HCT116 (cell line): ENCODE results near the gene PIP4K2C. TPM values are rescaled to one million over a fixed set of nuclear protein-coding genes. Genes with fewer than 3 reads are reported as not detected.
"Not testable (repeated sequence)": the region's sequence is repeated elsewhere in the genome, so short reads cannot be mapped to it uniquely, and the experiment has no call there.

Source experiments
- ATAC-seq: fragments of 200-7000 bp; cut with Tn5 transposase; 2 replicates; pipeline ENCODE4 v1.9.1; 2020; ENCODE audit warnings: mild to moderate bottlenecking, moderate library complexity
- BruUV-seq: library from RNA; stranded (reverse); fragments of 400-500 nt; replicated peaks from 2 replicates; lab custom pipeline; 2021; lab: Mats Ljungman, UMichigan
- CTCF ChIA-PET: fragments of 300-600 bp; sonication (Branson Sonifier 250); formaldehyde crosslinking; loops from one replicate; lab custom pipeline; 2021; ENCODE audit warnings: antibody characterized with exemption; lab: Charles Lee
- POLR2A ChIA-PET: fragments of 300-600, 350-600 bp; sonication (Branson Sonifier 250); formaldehyde crosslinking; loops from one replicate; lab custom pipeline; 2021; ENCODE audit warnings: antibody characterized with exemption; lab: Charles Lee
- RAD21 ChIA-PET, 2 experiments: fragments of 300-600 bp; sonication (Branson Sonifier 250); formaldehyde crosslinking; loops; one replicate each; lab custom pipeline; 2023; ENCODE audit warnings: low total read pairs in 2 of 2; ENCODE audit not compliant: uncharacterized antibody in 2 of 2, unreplicated experiment in 2 of 2, low non-redundant PET in 1 of 2; lab: Charles Lee
- DNase-seq: peaks from one replicate; pipeline ENCODE4 v3.0.0-alpha.2; 2010; ENCODE audit warnings: low read depth, low spot score
- H2AFZ ChIP-seq: fragments of 200-600 bp; shearing (Covaris generic), sonication (generic); 2 replicates; pipeline ENCODE4 v1.6.1; 2017; ENCODE audit warnings: low read depth, mixed run types, mixed read lengths, antibody characterized with exemption, low read length; ENCODE audit not compliant: poor library complexity, severe bottlenecking
- H3K27ac ChIP-seq: 2 replicates; pipeline ENCODE4 v1.5.1; 2012; ENCODE audit warnings: low read depth, low read length
- H3K27me3 ChIP-seq: fragments of 200-600 bp; sonication (generic); 2 replicates; pipeline ENCODE4 v1.6.1; 2016; ENCODE audit warnings: mixed run types, low read length, mixed read lengths; ENCODE audit not compliant: insufficient read depth
- H3K36me3 ChIP-seq, 2 experiments: fragments of 200-500 bp in 1 of 2; fragments of 200-600 bp in 1 of 2; sonication (Bioruptor generic) in 1 of 2; sonication (generic) in 1 of 2; 2 replicates each; pipeline versions ENCODE4 v1.5.1 to v1.6.1; 2014 to 2016; ENCODE audit warnings: low read length in 2 of 2, inconsistent platforms in 1 of 2, mixed read lengths in 1 of 2, mixed run types in 1 of 2; ENCODE audit not compliant: insufficient read depth in 2 of 2, control insufficient read depth in 1 of 2
- H3K4me1 ChIP-seq, 2 experiments: fragments of 200-600 bp in 1 of 2; sonication (generic) in 1 of 2; 2 replicates each; pipeline versions ENCODE4 v1.5.1 to v1.6.1; 2012 to 2017; ENCODE audit warnings: low read length in 2 of 2, inconsistent platforms in 1 of 2, mild to moderate bottlenecking in 1 of 2, mixed read lengths in 1 of 2, mixed run types in 1 of 2, moderate library complexity in 1 of 2; ENCODE audit not compliant: insufficient read depth in 2 of 2, control insufficient read depth in 1 of 2
- H3K4me2 ChIP-seq: fragments of 200-600 bp; sonication (generic); 2 replicates; pipeline ENCODE4 v1.6.1; 2017; ENCODE audit warnings: mixed run types, low read length, mixed read lengths
- H3K4me3 ChIP-seq, 2 experiments: fragments of 200-600 bp in 1 of 2; sonication (generic) in 1 of 2; replicated peaks in 1 of 2; 2 replicates each; pipeline ENCODE4 v1.5.1; 2011 to 2016; ENCODE audit warnings: low read length in 2 of 2, control low read depth in 1 of 2, low read depth in 1 of 2, mild to moderate bottlenecking in 1 of 2, mixed read lengths in 1 of 2, mixed run types in 1 of 2
- H3K79me2 ChIP-seq: fragments of 200-600 bp; sonication (generic); 2 replicates; pipeline ENCODE4 v1.6.1; 2017; ENCODE audit warnings: mild to moderate bottlenecking, mixed run types, low read length, moderate library complexity, mixed read lengths; ENCODE audit not compliant: insufficient read depth
- H3K9ac ChIP-seq: fragments of 200-600 bp; sonication (generic); 2 replicates; pipeline ENCODE4 v1.6.1; 2016; ENCODE audit warnings: low read length, mixed read lengths
- H3K9me2 ChIP-seq: fragments of 200-600 bp; sonication (generic), shearing (Covaris generic); 2 replicates; pipeline ENCODE4 v1.6.1; 2017; ENCODE audit warnings: mixed run types, mild to moderate bottlenecking, moderate library complexity; ENCODE audit not compliant: insufficient read depth
- H3K9me3 ChIP-seq, 2 experiments: fragments of 200-500 bp in 1 of 2; fragments of 200-600 bp in 1 of 2; sonication (Bioruptor generic) in 1 of 2; sonication (generic) in 1 of 2; 2 replicates each; pipeline ENCODE4 v1.6.1; 2014 to 2017; ENCODE audit warnings: low read length in 2 of 2, mixed read lengths in 2 of 2, inconsistent platforms in 1 of 2, low read depth in 1 of 2, mild to moderate bottlenecking in 1 of 2, mixed run types in 1 of 2, moderate library complexity in 1 of 2; ENCODE audit not compliant: control insufficient read depth in 1 of 2, insufficient read depth in 1 of 2
- H4K20me1 ChIP-seq: fragments of 200-600 bp; sonication (generic), shearing (Covaris generic); 2 replicates; pipeline ENCODE4 v1.6.1; 2017; ENCODE audit warnings: mixed run types, mild to moderate bottlenecking, moderate library complexity; ENCODE audit not compliant: insufficient read depth
- CBX3 ChIP-seq: IDR thresholded peaks from 2 replicates; pipeline ENCODE4 v1.6.1; 2012; ENCODE audit warnings: low read depth
- CEBPB ChIP-seq: IDR thresholded peaks from 2 replicates; pipeline ENCODE4 v1.6.1; 2012; ENCODE audit warnings: low read depth
- EGR1 ChIP-seq: IDR thresholded peaks from 2 replicates; pipeline ENCODE4 v1.6.1; 2012; ENCODE audit warnings: low read depth
- ELF1 ChIP-seq: IDR thresholded peaks from 2 replicates; pipeline ENCODE4 v1.6.1; 2012; ENCODE audit warnings: low read depth, borderline replicate concordance
- POLR2A ChIP-seq: IDR thresholded peaks from 2 replicates; pipeline ENCODE4 v1.7.0; 2011; ENCODE audit warnings: borderline replicate concordance; ENCODE audit not compliant: insufficient read depth, insufficient read length; ENCODE audit errors: extremely low read depth
- POLR2AphosphoS5 ChIP-seq: IDR thresholded peaks from 2 replicates; pipeline ENCODE4 v1.6.1; 2011; ENCODE audit warnings: mild to moderate bottlenecking, low read depth, low read length, moderate library complexity
- RAD21 ChIP-seq: IDR thresholded peaks from 2 replicates; pipeline ENCODE4 v1.6.1; 2012; ENCODE audit warnings: low read depth, mild to moderate bottlenecking
- REST ChIP-seq: IDR thresholded peaks from 2 replicates; pipeline ENCODE4 v1.6.1; 2012; ENCODE audit warnings: low read depth
- SIN3A ChIP-seq: IDR thresholded peaks from 2 replicates; pipeline ENCODE4 v1.6.1; 2012; ENCODE audit warnings: low read depth
- SRF ChIP-seq: IDR thresholded peaks from 2 replicates; pipeline ENCODE4 v1.6.1; 2012; ENCODE audit warnings: low read depth
- TCF7L2 ChIP-seq: IDR thresholded peaks from 2 replicates; pipeline ENCODE4 v1.7.0; 2011; ENCODE audit warnings: borderline replicate concordance, inconsistent platforms; ENCODE audit not compliant: insufficient read depth, insufficient read length; ENCODE audit errors: extremely low read depth
- intact Hi-C: fragments of 100-400 bp; cut with micrococcal nuclease; formaldehyde crosslinking; loops from 2 replicates; pipeline ENCODE4 v1.10.0; 2022
- total RNA-seq: library from RNA; stranded (reverse); gene quantifications from one replicate; pipeline ENCODE4 v1.2.1, GENCODE V29; 2021; ENCODE audit not compliant: unreplicated experiment
- TF ChIP-seq, protein P1 (sequence below), 3 experiments: fragments of 200-600 bp in 1 of 3; sonication (generic) in 1 of 3; IDR thresholded peaks in 2 of 3; conservative IDR thresholded peaks in 1 of 3; 2 replicates each; pipeline ENCODE4 v1.5.1; 2012 to 2017; ENCODE audit warnings: low read depth in 2 of 3, low read length in 2 of 3, antibody characterized with exemption in 1 of 3, borderline replicate concordance in 1 of 3, control low read depth in 1 of 3, mild to moderate bottlenecking in 1 of 3, mixed read lengths in 1 of 3, mixed run types in 1 of 3, moderate library complexity in 1 of 3; ENCODE audit not compliant: insufficient read depth in 1 of 3

Gene PIP4K2C
- total RNA-seq, 1 experiment from 2014 or later, result 38.4 TPM

DNA sequence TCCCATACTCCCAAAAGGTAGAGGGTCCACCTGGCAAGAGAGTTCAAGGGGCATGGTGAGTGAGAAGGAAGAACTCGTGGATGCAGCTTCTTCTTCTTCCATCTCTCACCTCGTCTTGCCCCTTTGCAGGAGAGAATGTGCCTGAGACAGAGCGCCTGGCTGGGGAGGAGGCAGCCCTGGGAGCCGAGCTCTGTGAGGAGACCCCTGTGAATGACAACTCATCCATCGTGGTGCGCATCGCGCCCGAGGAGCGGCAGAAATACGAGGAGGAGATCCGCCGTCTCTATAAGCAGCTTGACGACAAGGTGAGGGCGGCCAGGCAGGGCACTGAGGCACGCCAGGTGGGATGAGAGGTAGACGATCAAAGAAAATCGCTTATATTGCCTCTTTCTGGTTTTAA lies 21.1 kb upstream of the PIP4K2C start:
- Histone ChIP-seq H3K36me3 (peaks cover 0 to 6% of the 10 kb centered on the region in 2 experiments; a peak in 2 of 4 replicates), H3K4me1 (no peaks in the 10 kb centered on the region), H3K27me3 (no peaks in the 10 kb centered on the region), H3K9ac (no peak overlapping the region), H3K79me2 (no peaks in the 10 kb centered on the region), H3K4me3 (no peak overlapping the region), H4K20me1 (no peaks in the 10 kb centered on the region)
- DNase-seq, result no peak
- intact Hi-C loops, result no loop called here
- CTCF ChIA-PET, result interaction anchor here (2.6 kb wide), 1 partner anchor 13 kb away, joined by 12 read pairs; no protein-coding TSS in a partner anchor
- POLR2A ChIA-PET, result no interaction called here
- TF ChIP-seq ELF1 (no peak), POLR2A (no peak), POLR2AphosphoS5 (no peak), EGR1 (no peak), CEBPB (no peak), SIN3A (no peak), CBX3 (no peak), RAD21 (no peak), TCF7L2 (no peak), SRF (no peak), REST (no peak)
- TF ChIP-seq, protein P1, sequence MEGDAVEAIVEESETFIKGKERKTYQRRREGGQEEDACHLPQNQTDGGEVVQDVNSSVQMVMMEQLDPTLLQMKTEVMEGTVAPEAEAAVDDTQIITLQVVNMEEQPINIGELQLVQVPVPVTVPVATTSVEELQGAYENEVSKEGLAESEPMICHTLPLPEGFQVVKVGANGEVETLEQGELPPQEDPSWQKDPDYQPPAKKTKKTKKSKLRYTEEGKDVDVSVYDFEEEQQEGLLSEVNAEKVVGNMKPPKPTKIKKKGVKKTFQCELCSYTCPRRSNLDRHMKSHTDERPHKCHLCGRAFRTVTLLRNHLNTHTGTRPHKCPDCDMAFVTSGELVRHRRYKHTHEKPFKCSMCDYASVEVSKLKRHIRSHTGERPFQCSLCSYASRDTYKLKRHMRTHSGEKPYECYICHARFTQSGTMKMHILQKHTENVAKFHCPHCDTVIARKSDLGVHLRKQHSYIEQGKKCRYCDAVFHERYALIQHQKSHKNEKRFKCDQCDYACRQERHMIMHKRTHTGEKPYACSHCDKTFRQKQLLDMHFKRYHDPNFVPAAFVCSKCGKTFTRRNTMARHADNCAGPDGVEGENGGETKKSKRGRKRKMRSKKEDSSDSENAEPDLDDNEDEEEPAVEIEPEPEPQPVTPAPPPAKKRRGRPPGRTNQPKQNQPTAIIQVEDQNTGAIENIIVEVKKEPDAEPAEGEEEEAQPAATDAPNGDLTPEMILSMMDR (IDR thresholded peaks at IDR 0.05 in 2 of 3, conservative IDR thresholded peaks at IDR 0.05 in 1 of 3; ENCODE audit: borderline replicate concordance in 1 of 3, insufficient read depth in 1 of 3, low read depth in 2 of 3, low read length in 2 of 3), result no peak
- TF ChIP-seq, all 23 proteins: peak for 0
- no peak overlapping the region for H3K27ac ChIP-seq
- RAD21 ChIA-PET, result no interaction called here
- no peak overlapping the region for H3K4me2 ChIP-seq
- BruUV-seq, result no TSS peak
- no peak overlapping the region for H2AFZ ChIP-seq
- no peaks in the 10 kb centered on the region for H3K9me3 ChIP-seq
- no peaks in the 10 kb centered on the region for H3K9me2 ChIP-seq
- no peak for ATAC-seq

DNA sequence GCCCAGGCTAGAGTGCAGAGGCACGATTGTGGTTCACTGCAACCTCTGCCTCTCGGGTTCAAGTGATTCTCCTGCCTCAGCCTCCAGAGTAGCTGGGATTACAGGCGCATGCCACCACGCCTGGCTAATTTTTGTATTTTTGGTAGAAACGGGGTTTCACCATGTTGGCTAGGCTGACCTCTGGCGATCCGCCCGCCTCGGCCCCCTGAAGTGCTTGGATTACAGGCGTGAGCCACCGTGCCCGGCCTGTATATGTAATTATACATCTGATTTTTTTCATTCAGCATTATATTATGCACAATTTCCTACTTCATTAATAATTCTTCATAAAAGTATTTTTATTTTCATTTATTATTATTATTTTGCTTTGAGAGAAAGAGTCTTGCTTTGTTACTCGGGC lies 20.6 kb upstream of the PIP4K2C start:
- H3K4me1 ChIP-seq, H3K36me3 ChIP-seq, ATAC-seq, H3K27me3 ChIP-seq, intact Hi-C loops, H3K9me3 ChIP-seq, BruUV-seq, H3K9ac ChIP-seq, RAD21 ChIA-PET, POLR2A ChIA-PET, H2AFZ ChIP-seq, H4K20me1 ChIP-seq, H3K79me2 ChIP-seq, H3K9me2 ChIP-seq, H3K4me2 ChIP-seq, DNase-seq, H3K27ac ChIP-seq, H3K4me3 ChIP-seq: not testable (repeated sequence)
- CTCF ChIA-PET, result interaction anchor here (2.6 kb wide), 1 partner anchor 13 kb away, joined by 12 read pairs; no protein-coding TSS in a partner anchor
